HepG2 (cell line): ENCODE results near the gene EGR1. TPM values are rescaled to one million over a fixed set of nuclear protein-coding genes. Genes with fewer than 3 reads are reported as not detected.

Experiments used
- ATAC-seq: fragments of 200-7000 bp; cut with Tn5 transposase; 3 replicates; pipeline ENCODE4 v1.9.1; 2020; ENCODE audit warnings: mild to moderate bottlenecking, moderate library complexity
- BruUV-seq: library from RNA; stranded (reverse); fragments of 400-500 nt; replicated peaks from 2 replicates; lab custom pipeline; 2021; lab: Mats Ljungman, UMichigan
- CTCF ChIA-PET: fragments of 300-600 bp; formaldehyde crosslinking; extraction: SDS; loops from one replicate; lab custom pipeline; 2021; ENCODE audit warnings: low total read pairs, inconsistent platforms, low intra/inter-chr PET ratio; lab: Yijun Ruan, JAX
- POLR2A ChIA-PET: fragments of 350-600 bp; sonication (Branson Sonifier 250); formaldehyde crosslinking; loops from one replicate; lab custom pipeline; 2020; ENCODE audit warnings: antibody characterized with exemption, inconsistent platforms; lab: Yijun Ruan, JAX
- DNase-seq: peaks from one replicate; pipeline ENCODE4 v3.0.0-alpha.2; 2015; ENCODE audit warnings: low spot score
- FAIRE-seq: peaks from 3 replicates; lab custom pipeline; 2011; peaks lifted over from hg19 to GRCh38; lab: Jason Lieb, UNC
- H2AFZ ChIP-seq: one replicate; pipeline ENCODE4 v1.6.1; 2011; ENCODE audit warnings: low read length, inconsistent platforms
- H3K27ac ChIP-seq: fragments of 300-600 bp; 3 replicates; pipeline ENCODE4 v1.8.0; 2011; ENCODE audit warnings: mixed run types, mild to moderate bottlenecking, mixed read lengths, low read length, inconsistent platforms; ENCODE audit not compliant: insufficient read depth; ENCODE audit errors: extremely low read length
- H3K27me3 ChIP-seq, 2 experiments: fragments of 200-600 bp in 1 of 2; 2 replicates in 1 of 2; 3 replicates in 1 of 2; pipeline versions ENCODE4 v1.6.0 to v1.8.0; 2011; ENCODE audit warnings: low read length in 2 of 2, mild to moderate bottlenecking in 2 of 2, moderate library complexity in 2 of 2, inconsistent platforms in 1 of 2; ENCODE audit not compliant: insufficient read depth in 2 of 2, control insufficient read depth in 1 of 2
- H3K36me3 ChIP-seq, 2 experiments: fragments of 200-600 bp in 1 of 2; replicated peaks in 1 of 2; 2 replicates in 1 of 2; 3 replicates in 1 of 2; pipeline versions ENCODE4 v1.5.1 to v1.8.0; 2011; ENCODE audit warnings: low read length in 2 of 2, inconsistent platforms in 1 of 2; ENCODE audit not compliant: insufficient read depth in 2 of 2, control insufficient read depth in 1 of 2
- H3K4me1 ChIP-seq: 2 replicates; pipeline ENCODE4 v1.5.1; 2012; ENCODE audit warnings: low read length, inconsistent platforms; ENCODE audit not compliant: insufficient read depth
- H3K4me2 ChIP-seq: 2 replicates; pipeline ENCODE4 v1.6.0; 2011; ENCODE audit warnings: low read depth, low read length, inconsistent platforms
- H3K4me3 ChIP-seq, 3 experiments: fragments of 200-600 bp in 1 of 3; sonication (generic), shearing (Covaris generic) in 1 of 3; replicated peaks in 1 of 3; 2 replicates each; pipeline ENCODE4 v1.5.1; 2011 to 2016; ENCODE audit warnings: low read length in 3 of 3, inconsistent platforms in 2 of 3, low read depth in 2 of 3, mild to moderate bottlenecking in 2 of 3, control low read depth in 1 of 3, mixed read lengths in 1 of 3; ENCODE audit not compliant: insufficient read depth in 1 of 3
- H3K79me2 ChIP-seq: one replicate; pipeline ENCODE4 v1.6.1; 2011; ENCODE audit warnings: low read length, inconsistent platforms; ENCODE audit not compliant: insufficient read depth
- H3K9ac ChIP-seq: 2 replicates; pipeline ENCODE4 v1.6.0; 2011; ENCODE audit warnings: mild to moderate bottlenecking, low read depth, low read length, inconsistent platforms; ENCODE audit not compliant: insufficient read depth
- H3K9me3 ChIP-seq: 2 replicates; pipeline ENCODE4 v1.5.1; 2012; ENCODE audit warnings: mild to moderate bottlenecking, low read length
- H4K20me1 ChIP-seq: 2 replicates; pipeline ENCODE4 v1.6.0; 2011; ENCODE audit warnings: inconsistent platforms, mild to moderate bottlenecking, low read length, moderate library complexity; ENCODE audit not compliant: insufficient read depth
- CBX2 ChIP-seq, 2 experiments: fragments of 200-600 bp in 1 of 2; sonication (generic); formaldehyde crosslinking in 1 of 2; IDR thresholded peaks; 2 replicates each; pipeline versions ENCODE4 v1.7.0 to v1.8.1; 2018 to 2022; ENCODE audit warnings: low read depth in 2 of 2, low read length in 1 of 2, mild to moderate bottlenecking in 1 of 2, missing genetic modification reagents in 1 of 2
- CREM ChIP-seq, 2 experiments: sonication (generic) in 1 of 2; formaldehyde crosslinking in 1 of 2; IDR thresholded peaks; 2 replicates each; pipeline versions ENCODE4 v1.4.0 to v1.6.1; 2016 to 2020; ENCODE audit warnings: antibody characterized with exemption in 1 of 2, mild to moderate bottlenecking in 1 of 2, missing genetic modification reagents in 1 of 2
- FOSL1 ChIP-seq: sonication (generic); formaldehyde crosslinking; IDR thresholded peaks from 2 replicates; pipeline ENCODE4 v1.9.0; 2021; ENCODE audit warnings: missing genetic modification reagents, borderline replicate concordance
- GATAD1 ChIP-seq: IDR thresholded peaks from 2 replicates; pipeline ENCODE4 v1.6.1; 2016; ENCODE audit warnings: missing genetic modification reagents, missing compliant biosample characterization
- ISL2 ChIP-seq: sonication (generic); formaldehyde crosslinking; IDR thresholded peaks from 2 replicates; pipeline ENCODE4 v1.5.0; 2020; ENCODE audit warnings: missing genetic modification reagents
- NFYB ChIP-seq: sonication (generic); formaldehyde crosslinking; IDR thresholded peaks from 2 replicates; pipeline ENCODE4 v1.4.0; 2020; ENCODE audit warnings: missing genetic modification reagents
- POLR2G ChIP-seq: fragments of 200-400 bp; formaldehyde crosslinking; IDR thresholded peaks from 2 replicates; pipeline ENCODE4 v1.6.1; 2018; ENCODE audit warnings: mild to moderate bottlenecking, low read depth, low read length, moderate library complexity
- SCMH1 ChIP-seq: sonication (generic); formaldehyde crosslinking; IDR thresholded peaks from 2 replicates; pipeline ENCODE4 v1.9.0; 2021; ENCODE audit warnings: missing genetic modification reagents, mild to moderate bottlenecking, borderline replicate concordance
- TEAD3 ChIP-seq: optimal IDR thresholded peaks from 2 replicates; pipeline ENCODE3; 2016; ENCODE audit warnings: borderline replicate concordance
- ZBTB20 ChIP-seq: sonication (generic); formaldehyde crosslinking; IDR thresholded peaks from 2 replicates; pipeline ENCODE4 v1.8.1; 2023; ENCODE audit warnings: missing genetic modification reagents, low read depth, mild to moderate bottlenecking, borderline replicate concordance
- ZNF431 ChIP-seq: sonication (generic); formaldehyde crosslinking; IDR thresholded peaks from 2 replicates; pipeline ENCODE4 v1.9.0; 2022; ENCODE audit warnings: missing genetic modification reagents, low read depth, mild to moderate bottlenecking, borderline replicate concordance
- ZNF781 ChIP-seq: sonication (generic); formaldehyde crosslinking; IDR thresholded peaks from 2 replicates; pipeline ENCODE4 v1.5.1; 2020; ENCODE audit warnings: borderline replicate concordance, mild to moderate bottlenecking, missing genetic modification reagents; ENCODE audit errors: not compliant biosample characterization
- WGBS: methylation state at CpG from one replicate; pipeline ENCODE4 v1.1.6; 2017; ENCODE audit warnings: low lambda C conversion rate; 5-methylcytosine and 5-hydroxymethylcytosine counted together
- in situ Hi-C: cut with HindIII; loops from 2 replicates; pipeline ENCODE4 v1.10.0; 2017; ENCODE audit warnings: low pct_unique_long_range_greater_than_20kb; ENCODE audit not compliant: extremely low pct_ligation_motif_present
- intact Hi-C: fragments of 100-400 bp; cut with micrococcal nuclease; formaldehyde crosslinking; loops from one replicate; pipeline ENCODE4 v1.10.0; 2022; ENCODE audit not compliant: unreplicated experiment
- polyA plus RNA-seq, 8 experiments: library from polyadenylated mRNA; depleted of rRNA in 3 of 8; stranded (reverse) in 7 of 8; unstranded in 1 of 8; fragments of >200 nt; fragmentation: Illumina TruSeq in 4 of 8; extraction: Trizol in 4 of 8; gene quantifications; 2 replicates each; pipeline versions ENCODE4 v1.2.1 to v1.2.3, GENCODE V29; 2011 to 2016; ENCODE audit warnings: low read depth in 4 of 8, missing spikeins in 1 of 8, mixed read lengths in 1 of 8; ENCODE audit not compliant: insufficient read depth in 1 of 8
- total RNA-seq, 5 experiments: library from RNA; depleted of rRNA; stranded (reverse); fragments of >200 nt; fragmentation: Illumina TruSeq; extraction: Trizol; gene quantifications; 2 replicates each; pipeline ENCODE4 v1.2.3, GENCODE V29; 2016; ENCODE audit warnings: low read depth in 1 of 5
- TF ChIP-seq, protein P1 (sequence below): sonication (generic); formaldehyde crosslinking; IDR thresholded peaks from 2 replicates; pipeline ENCODE4 v1.5.0; 2020; ENCODE audit warnings: missing genetic modification reagents
- TF ChIP-seq, protein P2 (sequence below): sonication (generic); formaldehyde crosslinking; IDR thresholded peaks from 2 replicates; pipeline ENCODE4 v1.4.0; 2020; ENCODE audit warnings: missing genetic modification reagents
- TF ChIP-seq, protein P3 (sequence below): IDR thresholded peaks from 2 replicates; pipeline ENCODE4 v1.6.1; 2016; ENCODE audit warnings: missing compliant biosample characterization, missing genetic modification reagents, borderline replicate concordance

The EGR1 gene
- total and polyA plus RNA-seq, 2 of the 13 experiments (the other 11 are each of a cell fraction or from before 2014, with no cell fraction given), result 4.1 to 4.5 TPM

DNA sequence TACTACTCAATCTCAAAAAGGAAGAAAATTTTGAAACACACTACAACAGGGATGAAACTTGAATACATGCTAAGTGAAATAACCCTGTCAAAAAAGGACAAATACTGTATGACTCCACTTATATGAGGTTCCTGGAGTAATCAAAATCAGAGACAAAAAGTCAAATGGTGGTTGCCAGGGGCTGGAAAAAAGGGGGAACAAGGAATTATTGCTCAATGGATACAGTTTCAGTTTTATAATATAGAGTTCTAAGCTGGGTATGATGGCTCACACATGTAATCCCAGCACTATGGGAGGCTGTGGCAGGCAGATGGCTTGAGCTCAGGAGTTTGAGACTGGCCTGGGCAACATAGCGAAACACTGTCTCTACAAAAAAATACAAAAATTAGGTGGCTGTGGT, 48.7 kb downstream of the EGR1 start:
- Histone ChIP-seq H3K27ac (no peak overlapping the region), H3K4me3 (no peak overlapping the region), H3K36me3 (peaks cover 24 to 86% of the 10 kb centered on the region in 2 experiments), H3K4me2 (no peak overlapping the region), H4K20me1 (0 out of 2 replicates have a peak, but pooled peaks cover 4% of the 10 kb centered on the region), H3K27me3 (no peaks in the 10 kb centered on the region), H2AFZ (no peak overlapping the region), H3K9ac (no peak overlapping the region), H3K9me3 (no peaks in the 10 kb centered on the region), H3K4me1 (peaks cover 33% of the 10 kb centered on the region), H3K79me2 (peaks cover 5% of the 10 kb centered on the region)
- CTCF ChIA-PET, result no interaction called here
- WGBS, result 100% methylated on average over 1 of the region's 1 CpG
- in situ Hi-C loops (no loop called here), intact Hi-C loops (no loop called here)
- BruUV-seq, result no TSS peak
- ATAC-seq (no peak), DNase-seq (no peak), FAIRE-seq (no peak)
- POLR2A ChIA-PET, result no interaction called here
- TF ChIP-seq POLR2G (no peak), NFYB (CRISPR knock-in tag) (no peak), FOSL1 (CRISPR knock-in tag) (no peak), ZNF431 (CRISPR knock-in tag) (no peak), CREM (IDR thresholded peaks at IDR 0.05) (no peak), CREM (CRISPR knock-in tag; IDR thresholded peaks at IDR 0.05) (no peak), ISL2 (CRISPR knock-in tag) (no peak), GATAD1 (CRISPR knock-in tag) (no peak), ZBTB20 (no peak), TEAD3 (CRISPR knock-in tag) (no peak), CBX2 (IDR thresholded peaks at IDR 0.05; ENCODE audit: low read depth, low read length) (no peak), CBX2 (CRISPR knock-in tag; IDR thresholded peaks at IDR 0.05; ENCODE audit: low read depth) (no peak), ZNF781 (no peak), SCMH1 (no peak)
- TF ChIP-seq, protein P1, sequence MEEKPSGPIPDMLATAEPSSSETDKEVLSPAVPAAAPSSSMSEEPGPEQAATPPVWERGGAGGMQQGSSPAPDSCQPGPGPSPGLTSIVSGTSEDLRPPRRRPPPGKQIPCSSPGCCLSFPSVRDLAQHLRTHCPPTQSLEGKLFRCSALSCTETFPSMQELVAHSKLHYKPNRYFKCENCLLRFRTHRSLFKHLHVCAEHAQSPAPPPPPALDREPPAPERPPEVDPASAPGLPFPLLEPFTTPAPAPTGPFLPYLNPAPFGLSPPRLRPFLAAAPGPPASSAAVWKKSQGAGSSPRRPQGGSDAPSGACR, result no peak
- TF ChIP-seq, protein P2, sequence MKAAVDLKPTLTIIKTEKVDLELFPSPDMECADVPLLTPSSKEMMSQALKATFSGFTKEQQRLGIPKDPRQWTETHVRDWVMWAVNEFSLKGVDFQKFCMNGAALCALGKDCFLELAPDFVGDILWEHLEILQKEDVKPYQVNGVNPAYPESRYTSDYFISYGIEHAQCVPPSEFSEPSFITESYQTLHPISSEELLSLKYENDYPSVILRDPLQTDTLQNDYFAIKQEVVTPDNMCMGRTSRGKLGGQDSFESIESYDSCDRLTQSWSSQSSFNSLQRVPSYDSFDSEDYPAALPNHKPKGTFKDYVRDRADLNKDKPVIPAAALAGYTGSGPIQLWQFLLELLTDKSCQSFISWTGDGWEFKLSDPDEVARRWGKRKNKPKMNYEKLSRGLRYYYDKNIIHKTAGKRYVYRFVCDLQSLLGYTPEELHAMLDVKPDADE (CRISPR knock-in tag), result no peak
- TF ChIP-seq, protein P3, sequence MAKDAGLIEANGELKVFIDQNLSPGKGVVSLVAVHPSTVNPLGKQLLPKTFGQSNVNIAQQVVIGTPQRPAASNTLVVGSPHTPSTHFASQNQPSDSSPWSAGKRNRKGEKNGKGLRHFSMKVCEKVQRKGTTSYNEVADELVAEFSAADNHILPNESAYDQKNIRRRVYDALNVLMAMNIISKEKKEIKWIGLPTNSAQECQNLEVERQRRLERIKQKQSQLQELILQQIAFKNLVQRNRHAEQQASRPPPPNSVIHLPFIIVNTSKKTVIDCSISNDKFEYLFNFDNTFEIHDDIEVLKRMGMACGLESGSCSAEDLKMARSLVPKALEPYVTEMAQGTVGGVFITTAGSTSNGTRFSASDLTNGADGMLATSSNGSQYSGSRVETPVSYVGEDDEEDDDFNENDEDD (CRISPR knock-in tag), result no peak
